ENCODE measurements around the gene MSL3. TPM values are rescaled to one million over a fixed set of nuclear protein-coding genes. Genes with fewer than 3 reads are reported as not detected.

MSL3 gene
- total and polyA plus RNA-seq, 2 of the 8 experiments (the other 6 are each of a cell fraction or from before 2014, with no cell fraction given) = 10.6 to 12.3 TPM

- Histone ChIP-seq H3K14ac (ENCODE audit: insufficient read length) (no peak overlapping the region), H3K4me1 (replicated peaks in 1 of 4; ENCODE audit: control insufficient read depth in 3 of 4, insufficient read depth in 4 of 4, low read length in 3 of 4) (no peaks in the 10 kb centered on the region), H4K5ac (ENCODE audit: insufficient read length, low read depth, low read length) (no peak overlapping the region), H4K20me1 (replicated peaks in 1 of 2; ENCODE audit: control insufficient read depth in 1 of 2, insufficient read depth in 2 of 2, low read length in 2 of 2) (no peaks in the 10 kb centered on the region), H4K8ac (ENCODE audit: extremely low read depth, insufficient read depth, low read length) (no peak overlapping the region), H3K18ac (ENCODE audit: extremely low read depth, low read length) (no peak overlapping the region), H3K79me2 (ENCODE audit: control insufficient read depth in 1 of 2, insufficient read depth in 2 of 2, low read length in 2 of 2) (no peaks in the 10 kb centered on the region), H2BK20ac (ENCODE audit: low read length) (no peak overlapping the region), H2BK5ac (ENCODE audit: low read depth, low read length) (no peak overlapping the region), H3K4ac (replicated peaks; ENCODE audit: insufficient read length, low read depth, low read length) (no peak overlapping the region), H2AFZ (ENCODE audit: low read length) (no peak overlapping the region), H3K79me1 (ENCODE audit: low read depth, low read length) (no peaks in the 10 kb centered on the region), H3K9ac (replicated peaks in 1 of 4; ENCODE audit: extremely low read depth in 1 of 4, low read depth in 3 of 4, low read length in 3 of 4) (no peak overlapping the region), H3K23ac (ENCODE audit: insufficient read length) (no peak overlapping the region), H3K4me3 (ENCODE audit: extremely low read depth in 1 of 4, insufficient read depth in 2 of 4, low read depth in 3 of 4, low read length in 4 of 4) (no peak overlapping the region), H3K9me3 (ENCODE audit: insufficient read depth in 2 of 2, low read depth in 1 of 2, low read length in 1 of 2) (no peaks in the 10 kb centered on the region), H3K56ac (replicated peaks; ENCODE audit: insufficient read length, low read depth, low read length) (no peak overlapping the region), H3K27me3 (replicated peaks in 1 of 4; ENCODE audit: control insufficient read depth in 3 of 4, extremely low read depth in 1 of 4, insufficient read depth in 3 of 4, low read length in 3 of 4) (no peaks in the 10 kb centered on the region), H4K91ac (replicated peaks; ENCODE audit: insufficient read length, low read length) (no peak overlapping the region), H3K27ac (ENCODE audit: low read depth, low read length) (no peak overlapping the region), H2BK12ac (ENCODE audit: low read depth, low read length) (no peak overlapping the region), H2BK120ac (replicated peaks; ENCODE audit: low read depth, low read length) (no peak overlapping the region), H3K4me2 (ENCODE audit: insufficient read depth in 1 of 2, low read depth in 2 of 2, low read length in 2 of 2) (no peak overlapping the region), H3K23me2 (ENCODE audit: low read depth, low read length) (no peaks in the 10 kb centered on the region), H2AK5ac (ENCODE audit: low read depth, low read length) (no peak overlapping the region), H3K36me3 (ENCODE audit: control insufficient read depth in 2 of 4, insufficient read depth in 4 of 4, low read length in 3 of 4) (no peaks in the 10 kb centered on the region), H2BK15ac (ENCODE audit: low read length) (no peak overlapping the region)
- ChIA-PET CTCF (ENCODE audit: partially characterized antibody) (interaction anchor here (1.1 to 1.2 kb wide), 2 partner anchors 284 to 1591 kb away, joined by 3 read pairs; no protein-coding TSS in a partner anchor), POLR2A (ENCODE audit: partially characterized antibody) (no interaction called here)
- TF ChIP-seq SIN3A (conservative IDR thresholded peaks at IDR 0.05 in 1 of 2, IDR thresholded peaks at IDR 0.05 in 1 of 2; ENCODE audit: low read depth in 1 of 2, low read length in 2 of 2) = no peak
- TF ChIP-seq HDAC2 (IDR thresholded peaks at IDR 0.05; ENCODE audit: borderline replicate concordance in 1 of 2, low read depth in 2 of 2, low read length in 2 of 2) = no peak
- no peak for TF ChIP-seq YY1 (IDR thresholded peaks at IDR 0.05; ENCODE audit: low read depth, low read length)
- TF ChIP-seq E2F6 (IDR thresholded peaks at IDR 0.05) = no peak
- TF ChIP-seq CEBPB (IDR thresholded peaks at IDR 0.05; ENCODE audit: low read depth, low read length) = no peak
- no peak for TF ChIP-seq SIRT6 (IDR thresholded peaks at IDR 0.05; ENCODE audit: low read length)
- no peak for TF ChIP-seq POU5F1 (IDR thresholded peaks at IDR 0.05; ENCODE audit: low read depth, low read length)
- TF ChIP-seq CTBP2 (IDR thresholded peaks at IDR 0.05; ENCODE audit: borderline replicate concordance, insufficient read depth, insufficient read length, low read length) = no peak
- TF ChIP-seq KDM5A (IDR thresholded peaks at IDR 0.05; ENCODE audit: low read length) = no peak
- no peak for TF ChIP-seq CHD1 (IDR thresholded peaks at IDR 0.05; ENCODE audit: low read depth, low read length)
- TF ChIP-seq RFX5 (IDR thresholded peaks at IDR 0.05; ENCODE audit: borderline replicate concordance, low read depth, low read length) = no peak
- no peak for TF ChIP-seq ASH2L (IDR thresholded peaks at IDR 0.05; ENCODE audit: low read length)
- no peak for TF ChIP-seq RBBP5 (IDR thresholded peaks at IDR 0.05; ENCODE audit: borderline replicate concordance, low read depth, low read length)
- no peak for TF ChIP-seq FOSL1 (IDR thresholded peaks at IDR 0.05; ENCODE audit: insufficient read depth, low read depth, low read length)
- TF ChIP-seq CREB1 (IDR thresholded peaks at IDR 0.05) = no peak
- DNase-seq (ENCODE audit: low read depth in 1 of 2, low spot score in 2 of 2) = no peak
- no peak for FAIRE-seq
- 100% methylated on average over 1 of the region's 2 CpGs; no CpG with 5 or more reads in 1 of the 2 experiments for WGBS, 2 experiments (ENCODE audit: extremely low coverage in 1 of 2, insufficient coverage in 1 of 2, insufficient read length in 1 of 2, insufficient replicate concordance in 2 of 2, low coverage in 1 of 2, low lambda C conversion rate in 2 of 2, missing lambda C conversion rate in 1 of 2)
These were observed 23.1 kb downstream of the MSL3 start for GRCh38 chrX:11781133-11781532.

Measured in H1 (cell line).